GM19025 (cell line): ENCODE data around the gene MBD3.
"Not testable (repeated sequence)": the region's sequence is repeated elsewhere in the genome, so short reads cannot be mapped to it uniquely, and the experiment has no call there.

Source experiments
- ATAC-seq: cut with Tn5 transposase; IDR thresholded peaks from one replicate; pipeline ENCODE4 v1.9.1; 2021; ENCODE audit warnings: mild to moderate bottlenecking, low read depth, moderate library complexity; ENCODE audit not compliant: unreplicated experiment

The MBD3 gene

DNA sequence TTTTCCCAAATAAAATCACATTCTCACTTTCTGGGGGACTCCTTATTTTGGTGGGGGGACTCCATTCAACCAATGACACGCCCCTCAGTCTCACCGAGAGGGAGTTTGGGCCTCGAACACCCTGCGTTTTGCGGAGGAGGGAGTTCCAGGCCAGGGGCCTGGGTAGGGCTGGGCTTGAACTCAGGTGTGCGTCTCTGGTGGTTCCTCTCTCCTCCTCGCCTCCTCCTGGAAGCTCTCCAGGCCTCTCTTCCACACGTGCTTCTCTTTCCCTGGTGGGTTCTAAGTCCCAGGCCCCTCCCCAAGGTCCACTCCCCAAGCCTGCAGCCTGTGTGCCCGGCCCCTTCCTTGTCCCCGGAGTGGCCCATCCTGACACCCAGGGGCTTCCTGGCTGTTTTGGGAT is 39.2 kb downstream of the MBD3 start:
- no peak for ATAC-seq

DNA sequence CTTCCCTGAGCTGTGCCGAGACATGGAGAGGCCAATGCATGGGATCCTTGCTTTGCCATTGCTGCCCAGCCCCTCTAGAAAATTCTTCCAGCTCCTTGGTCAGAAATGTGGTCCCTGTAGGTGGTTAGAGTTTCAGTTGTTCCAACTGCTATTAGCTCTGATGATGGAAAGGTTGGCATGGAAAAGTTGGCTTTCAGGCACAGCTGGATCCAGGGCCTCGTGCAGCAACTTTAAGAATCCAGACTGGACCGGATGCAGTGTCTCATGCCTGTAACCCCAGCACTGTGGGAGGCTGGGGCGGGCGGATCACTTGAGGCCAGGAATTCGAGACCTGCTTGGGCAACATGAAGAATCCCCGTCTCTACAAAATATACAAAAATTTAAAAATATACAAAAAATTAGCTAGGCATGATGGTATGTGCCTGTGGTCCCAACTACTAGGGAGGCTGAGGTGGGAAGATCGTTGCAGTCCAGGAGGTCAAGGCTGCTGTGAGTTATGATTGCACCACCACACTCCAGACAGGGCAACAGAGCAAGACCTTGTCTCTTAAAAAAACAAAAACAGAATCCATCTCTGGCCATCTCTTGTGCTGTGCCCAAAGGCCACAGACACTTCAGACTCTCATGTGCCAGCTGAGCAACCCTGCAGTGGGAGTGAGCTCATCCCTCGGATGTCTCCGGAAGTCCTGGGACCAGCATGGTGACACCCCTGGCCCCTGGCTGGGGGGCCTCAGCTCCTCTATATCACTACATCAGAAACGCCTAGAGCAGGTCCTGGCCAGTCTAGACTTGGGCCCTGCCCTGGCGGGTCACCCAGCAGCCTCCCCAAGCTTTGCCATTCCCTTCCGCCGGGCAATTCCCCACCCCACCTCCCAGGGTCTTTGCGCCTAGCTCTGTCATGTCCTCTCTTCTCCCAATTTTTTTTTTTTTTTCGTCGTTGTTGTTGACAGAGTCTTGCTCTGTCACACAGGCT is 41.3 kb downstream of the MBD3 start:
- no peak for ATAC-seq

DNA sequence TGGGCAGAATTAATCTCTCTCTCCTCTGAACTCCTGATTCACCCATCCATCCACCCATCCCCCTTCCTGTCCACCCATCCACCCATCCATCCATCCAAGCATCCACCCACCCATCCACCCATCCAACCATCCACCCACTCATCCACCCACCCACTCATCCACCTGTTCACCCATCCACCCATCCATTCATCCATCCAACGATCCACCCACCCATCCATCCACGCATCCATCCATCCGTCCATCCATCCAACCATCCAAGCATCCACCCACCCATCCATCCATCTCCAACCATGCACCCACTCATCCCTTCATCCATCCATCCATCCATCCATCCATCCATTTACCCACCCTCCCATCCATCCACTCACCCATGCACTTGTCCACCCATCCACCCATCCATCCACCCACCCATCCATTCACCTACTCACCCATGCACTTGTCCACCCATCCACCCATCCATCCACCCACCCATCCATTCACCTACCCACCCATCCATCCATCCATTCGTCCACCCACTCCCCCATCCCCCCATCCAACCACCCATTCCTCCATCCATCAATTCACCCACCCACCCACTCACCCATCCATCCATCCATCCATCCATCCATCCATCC is 43.2 kb downstream of the MBD3 start:
- ATAC-seq = no peak

DNA sequence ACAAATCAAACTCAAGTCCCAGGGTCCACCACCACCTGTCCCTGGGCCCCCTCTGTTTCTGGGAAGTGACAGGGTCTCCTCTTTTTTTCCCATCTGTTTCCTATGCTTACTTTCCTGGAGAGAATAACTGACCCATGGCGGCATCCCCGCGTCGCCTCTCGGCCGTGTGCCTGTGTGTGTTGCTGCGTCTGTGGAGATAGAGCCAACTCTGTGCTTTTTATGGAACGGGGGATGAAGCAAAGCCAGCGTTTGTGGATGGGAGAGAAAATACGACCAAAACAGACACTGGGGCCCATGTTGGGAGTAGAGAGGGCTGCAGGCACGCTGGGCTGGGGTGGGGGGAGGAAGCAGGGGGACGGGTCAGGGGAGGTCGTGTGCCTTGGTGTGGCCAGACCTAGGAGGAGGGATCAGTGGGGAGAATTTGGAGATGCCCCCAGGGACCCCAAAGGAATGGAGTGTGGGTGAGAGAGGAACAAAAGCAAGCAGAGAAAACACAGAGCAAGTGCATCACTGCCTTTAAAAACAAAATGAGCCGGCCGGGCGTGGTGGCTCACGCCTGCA is 52.2 kb downstream of the MBD3 start:
- ATAC-seq = no peak

DNA sequence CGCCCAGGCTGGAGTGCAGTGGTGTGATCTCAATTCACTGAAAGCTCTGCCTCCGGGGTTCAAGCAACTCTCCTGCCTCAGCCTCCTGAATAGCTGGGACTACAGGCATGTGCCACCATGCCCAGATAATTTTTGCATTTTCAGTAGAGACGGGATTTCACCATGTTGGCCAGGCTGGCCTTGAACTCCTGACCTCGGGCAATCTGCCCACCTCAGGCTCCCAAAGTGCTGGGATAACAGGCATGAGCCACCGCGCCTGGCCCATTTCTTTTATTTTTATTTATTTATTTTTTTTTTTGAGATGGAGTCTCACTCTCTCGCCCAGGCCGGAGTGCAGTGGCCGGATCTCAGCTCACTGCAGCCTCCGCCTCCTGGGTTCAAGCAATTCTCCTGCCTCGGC is 52.9 kb downstream of the MBD3 start:
- ATAC-seq = not testable (repeated sequence)

DNA sequence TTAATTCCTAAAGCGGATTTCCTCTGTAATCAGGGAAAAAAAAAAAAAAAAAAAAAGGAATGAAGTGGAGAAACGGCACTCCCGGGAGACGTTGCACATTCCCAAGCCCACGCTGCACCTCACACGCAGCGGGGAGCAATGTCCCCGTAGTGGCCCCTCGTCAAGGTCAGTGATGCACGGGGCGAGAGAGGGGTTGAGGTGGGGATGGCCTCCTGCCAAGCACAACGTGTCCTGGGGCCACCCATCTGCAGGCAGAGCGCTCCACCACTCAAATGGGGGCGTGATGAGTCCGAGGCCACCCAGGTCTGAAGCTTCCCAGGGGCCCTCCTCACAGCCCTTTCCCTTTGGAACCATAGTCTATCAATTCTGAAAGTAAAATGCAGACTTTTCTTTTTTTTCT is 53.7 kb downstream of the MBD3 start:
- ATAC-seq = no peak

DNA sequence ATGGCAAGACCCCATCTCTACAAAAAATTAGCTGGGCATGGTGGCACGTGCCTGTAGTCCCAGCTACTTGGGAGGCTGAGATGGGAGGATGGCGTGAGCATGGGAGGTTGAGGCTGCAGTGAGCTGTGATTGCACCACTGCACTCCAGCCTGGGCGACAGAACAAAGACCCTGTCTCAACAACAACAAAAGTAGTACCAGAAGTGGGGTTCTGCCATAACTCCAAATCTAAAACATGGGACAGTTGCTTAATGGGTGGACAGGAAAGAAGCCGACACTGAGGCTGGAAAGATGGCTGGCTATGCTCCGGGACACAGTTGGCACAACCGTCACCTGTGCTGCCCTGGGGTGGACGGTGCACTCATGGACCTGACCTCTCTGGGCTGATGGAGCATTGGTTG is 57.0 kb downstream of the MBD3 start:
- not testable (repeated sequence) for ATAC-seq

DNA sequence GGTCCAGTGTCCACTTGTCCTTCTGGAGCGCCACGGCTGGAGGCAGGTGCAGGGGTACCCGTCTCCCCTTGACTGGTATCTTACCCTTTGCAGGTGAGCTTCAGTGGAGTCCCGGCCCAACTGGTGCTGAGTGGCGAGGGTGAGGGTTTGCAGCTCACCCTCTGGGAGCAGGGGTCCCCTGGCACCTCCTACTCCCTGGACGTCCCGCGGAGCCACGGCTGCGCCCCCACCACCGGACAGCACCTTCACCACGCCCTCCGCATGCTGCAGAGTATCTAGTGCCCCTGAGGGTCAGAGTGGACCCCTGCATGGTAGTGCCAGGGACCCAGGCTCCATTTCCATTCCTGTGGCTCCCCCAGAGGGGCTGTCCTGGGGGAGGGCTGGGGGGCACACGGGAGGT is 57.7 kb downstream of the MBD3 start:
- ATAC-seq = no peak

DNA sequence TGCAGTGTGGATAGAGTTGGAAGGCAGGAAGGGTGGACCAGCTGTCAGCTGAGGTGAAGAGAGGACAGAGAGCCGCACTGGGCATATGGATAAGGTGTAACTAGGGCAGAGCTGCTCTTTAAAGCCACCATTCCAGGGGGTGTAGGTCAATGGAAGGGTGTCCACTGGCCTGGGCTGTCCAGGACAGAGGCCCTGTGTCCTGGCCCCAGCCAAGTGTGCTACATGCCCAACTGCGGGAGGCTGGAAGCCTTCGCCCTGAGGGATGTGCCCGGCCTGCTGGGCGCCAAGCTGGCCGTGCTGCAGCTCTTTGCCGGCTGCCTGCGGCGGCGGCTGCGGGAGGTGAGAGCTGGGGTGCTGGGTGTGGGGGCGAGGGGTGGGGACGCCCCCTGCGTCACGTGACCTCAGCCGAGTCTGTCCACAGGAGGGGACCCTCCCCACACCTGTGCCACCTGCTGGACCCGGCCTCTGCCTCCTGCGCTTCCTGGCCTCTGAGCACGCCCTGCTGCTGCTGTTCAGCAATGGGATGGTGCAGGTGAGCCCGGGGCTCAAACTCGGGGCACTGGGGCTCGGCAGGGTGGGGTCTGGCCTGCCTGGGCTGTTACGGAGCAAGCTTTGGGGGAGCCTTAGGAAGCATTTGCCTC is 59.0 kb downstream of the MBD3 start:
- ATAC-seq = no peak

DNA sequence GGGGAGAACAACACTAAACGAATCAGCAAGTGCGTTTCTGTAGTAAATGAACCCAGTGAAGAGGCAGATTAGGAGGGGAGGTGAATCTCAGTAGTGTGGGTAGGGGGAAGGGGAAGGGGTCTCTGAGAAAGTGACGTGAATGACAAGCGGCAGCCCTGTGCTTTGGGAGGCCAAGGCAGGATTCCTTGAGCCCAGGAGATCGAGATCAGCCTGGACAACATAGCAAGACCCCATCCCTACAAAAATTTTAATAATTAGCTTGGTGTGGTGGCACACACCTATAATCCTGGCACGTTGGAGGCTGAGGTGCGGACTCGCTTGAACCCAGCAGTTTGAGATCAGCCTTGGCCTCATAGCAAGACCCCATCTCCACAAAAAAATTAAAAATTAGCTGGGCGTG is 60.7 kb downstream of the MBD3 start:
- ATAC-seq = no peak

DNA sequence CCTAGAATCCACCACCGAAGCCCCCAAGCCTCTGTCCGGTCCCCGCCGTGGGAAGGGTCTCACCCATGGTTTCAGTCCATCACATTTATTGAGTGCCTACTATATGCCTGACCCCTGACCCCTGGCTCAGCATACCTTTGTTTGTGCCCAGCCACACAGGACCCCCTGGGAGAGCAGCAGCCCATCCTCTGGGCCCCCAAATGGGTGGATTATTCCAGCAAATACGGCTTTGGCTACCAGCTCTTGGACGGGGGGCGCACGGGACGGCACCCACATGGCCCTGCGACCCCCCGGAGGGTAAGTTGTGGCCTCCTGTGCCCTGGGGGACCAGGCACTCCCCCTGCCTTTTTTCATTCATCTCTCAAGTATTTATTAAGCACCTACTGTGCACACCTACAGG is 61.1 kb downstream of the MBD3 start:
- no peak for ATAC-seq

DNA sequence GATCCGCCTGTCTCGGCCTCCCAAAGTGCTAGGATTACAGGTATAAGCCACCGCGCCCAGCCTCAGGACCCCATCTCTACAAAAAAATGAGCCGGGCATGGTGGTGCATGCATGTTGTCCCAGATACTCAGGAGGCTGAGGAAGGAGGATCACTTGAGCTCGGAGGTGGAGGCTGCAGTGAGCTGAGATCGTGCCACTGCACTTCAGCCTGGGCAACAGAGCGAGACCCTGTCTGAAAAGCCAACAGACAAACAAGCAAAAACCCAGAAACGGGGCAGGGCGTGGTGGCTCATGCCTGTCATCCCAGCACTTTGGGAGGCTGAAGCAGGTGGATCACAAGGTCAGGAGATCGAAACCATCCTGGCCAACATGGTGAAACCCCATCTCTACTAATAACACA is 61.8 kb downstream of the MBD3 start:
- ATAC-seq = not testable (repeated sequence)

DNA sequence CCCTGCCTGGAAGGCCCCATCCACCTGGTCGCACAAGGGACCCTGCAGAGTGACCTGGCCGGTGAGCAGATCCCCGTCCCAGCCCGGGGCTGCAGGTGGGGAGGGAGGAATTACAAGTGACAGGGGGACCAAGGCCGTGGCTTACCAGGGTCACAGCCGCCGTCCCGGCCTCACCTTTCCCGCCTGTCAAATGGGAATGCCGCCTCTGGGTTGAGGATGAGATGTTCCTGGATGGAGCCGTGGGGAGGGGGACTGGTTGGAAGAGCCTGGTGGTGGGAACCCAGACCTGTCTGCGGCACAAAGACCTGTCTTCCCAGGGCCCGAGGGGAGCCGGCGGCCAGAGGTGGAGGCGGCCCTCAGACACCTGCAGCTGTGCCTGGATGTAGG is 63.2 kb downstream of the MBD3 start:
- ATAC-seq = no peak

DNA sequence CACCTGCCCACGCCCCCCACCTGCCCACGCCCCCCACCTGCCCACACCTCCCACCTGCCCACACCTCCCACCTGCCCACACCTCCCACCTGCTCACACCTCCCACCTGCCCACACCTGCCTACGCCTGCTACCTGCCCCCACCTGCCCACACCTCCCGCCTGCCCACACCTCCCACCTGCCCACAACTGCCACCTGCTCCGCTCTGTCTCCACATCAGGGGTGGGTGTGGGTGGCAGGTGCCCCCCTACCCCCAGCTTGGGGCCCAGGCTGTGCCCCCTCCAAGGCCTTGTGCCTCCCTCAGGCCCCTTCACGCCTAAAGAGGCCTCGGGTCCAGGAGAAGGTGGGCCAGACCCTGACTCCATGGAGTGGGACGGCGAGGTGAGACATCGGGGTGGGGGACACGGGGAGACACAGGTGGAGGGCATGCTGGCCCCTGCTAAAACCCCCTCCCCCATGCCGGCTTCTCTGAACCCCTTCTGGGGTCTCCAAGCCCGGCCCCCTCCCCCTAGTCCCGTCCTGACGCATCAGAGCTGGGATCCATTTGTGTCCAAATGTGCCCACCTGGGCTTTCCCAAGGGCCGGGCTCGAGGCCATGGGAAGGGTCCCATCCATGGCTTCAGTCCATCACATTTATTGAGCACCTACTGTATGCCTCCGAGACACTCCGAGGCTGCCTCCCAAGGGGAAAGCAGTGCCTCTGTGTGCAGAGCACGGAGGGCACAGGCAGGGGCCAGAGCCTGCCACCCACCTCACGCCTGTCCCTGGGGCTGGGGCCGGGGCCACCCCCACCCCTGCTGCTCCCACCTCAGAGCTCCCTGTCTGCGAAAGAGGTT is 63.9 kb downstream of the MBD3 start:
- ATAC-seq = no peak

DNA sequence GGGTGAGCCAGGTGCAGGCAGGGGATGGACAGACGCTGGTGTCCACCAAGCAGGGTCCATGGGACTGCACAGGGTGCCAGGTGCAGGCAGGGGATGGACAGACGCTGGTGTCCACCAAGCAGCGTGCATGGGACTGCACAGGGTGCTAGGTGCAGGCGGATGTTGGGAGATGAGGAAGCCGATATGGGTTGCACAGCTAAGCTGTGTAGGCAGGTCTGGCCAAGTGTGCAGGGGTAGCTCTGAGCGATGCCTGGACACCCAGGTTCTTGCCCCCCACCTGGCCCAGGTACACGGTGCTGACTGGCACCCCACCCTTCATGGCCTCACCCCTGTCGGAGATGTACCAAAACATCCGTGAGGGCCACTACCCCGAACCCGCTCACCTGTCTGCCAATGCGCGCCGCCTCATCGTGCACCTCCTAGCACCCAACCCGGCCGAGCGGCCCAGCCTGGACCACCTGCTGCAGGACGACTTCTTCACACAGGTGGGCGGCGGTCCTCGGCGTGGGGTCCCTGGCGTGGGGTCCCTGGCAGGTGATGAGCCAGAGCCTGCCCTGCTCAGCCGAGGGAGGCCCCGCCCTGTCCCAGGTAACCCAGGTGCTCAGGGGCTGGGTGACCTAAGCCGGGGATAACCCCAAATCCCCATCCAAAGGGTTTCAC is 64.9 kb downstream of the MBD3 start:
- ATAC-seq = no peak

DNA sequence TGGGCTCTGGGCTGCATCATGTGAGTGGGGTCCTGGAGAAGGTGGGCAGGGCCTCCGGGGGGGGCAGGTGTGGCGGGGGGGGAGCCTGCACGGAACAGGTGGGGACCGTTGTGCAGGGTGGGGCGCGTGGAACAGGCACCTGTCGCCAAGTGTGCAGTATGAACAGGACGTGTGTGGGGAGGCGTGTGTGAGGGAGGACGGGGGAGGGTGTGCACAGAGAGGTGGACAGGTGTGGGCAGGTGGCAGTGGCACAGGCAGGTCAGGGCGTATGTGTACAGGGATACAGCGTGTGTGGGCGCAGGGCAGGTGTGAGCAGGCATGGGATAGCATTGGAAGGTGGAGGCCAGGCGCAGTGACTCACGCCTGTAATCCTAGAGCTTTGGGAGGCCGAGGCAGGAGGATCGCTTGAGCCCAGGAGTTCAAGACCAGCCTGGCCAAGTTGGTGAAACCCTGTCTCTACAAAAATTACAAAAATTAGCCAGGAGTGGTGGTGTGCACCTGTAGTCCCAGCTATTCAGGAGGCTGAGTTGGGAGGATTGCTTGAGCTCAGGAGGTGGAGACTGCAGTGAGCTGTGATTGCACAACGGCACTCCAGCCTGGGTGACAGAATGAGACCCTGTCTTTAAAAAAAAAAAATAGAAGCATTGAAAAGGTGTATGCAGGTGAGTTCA is 65.6 kb downstream of the MBD3 start:
- ATAC-seq = no peak

DNA sequence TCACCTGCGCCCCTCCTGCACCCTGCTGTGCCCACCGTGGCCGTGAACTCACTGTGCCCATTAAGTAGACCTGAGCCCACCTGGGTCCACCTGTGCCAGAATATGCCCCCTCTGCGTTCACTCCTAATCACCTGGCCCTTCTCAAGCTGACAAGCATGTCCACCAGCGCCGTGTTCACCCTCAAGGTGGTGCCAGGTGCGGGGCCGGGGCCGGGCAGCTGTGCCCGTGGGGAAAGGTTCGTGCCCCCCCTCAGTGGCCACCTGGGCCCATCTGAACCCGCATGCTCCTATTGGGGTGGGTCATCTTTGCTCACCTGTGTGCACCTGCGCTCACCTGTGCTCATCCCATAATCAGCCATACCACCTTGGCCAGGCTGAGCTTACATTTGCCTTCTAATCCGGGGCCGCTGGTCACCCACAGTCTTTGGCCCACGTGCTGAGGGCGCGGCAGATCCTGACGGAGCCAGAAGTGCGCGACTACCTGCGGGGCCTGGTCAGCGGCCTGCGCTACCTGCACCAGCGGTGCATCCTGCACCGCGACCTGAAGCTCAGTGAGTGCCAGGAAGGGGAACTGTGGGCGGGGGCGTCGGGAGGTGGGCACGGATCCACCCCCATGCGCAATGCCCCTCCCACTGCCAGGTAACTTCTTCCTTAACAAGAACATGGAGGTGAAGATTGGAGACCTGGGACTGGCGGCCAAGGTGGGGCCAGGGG is 66.4 kb downstream of the MBD3 start:
- no peak for ATAC-seq

DNA sequence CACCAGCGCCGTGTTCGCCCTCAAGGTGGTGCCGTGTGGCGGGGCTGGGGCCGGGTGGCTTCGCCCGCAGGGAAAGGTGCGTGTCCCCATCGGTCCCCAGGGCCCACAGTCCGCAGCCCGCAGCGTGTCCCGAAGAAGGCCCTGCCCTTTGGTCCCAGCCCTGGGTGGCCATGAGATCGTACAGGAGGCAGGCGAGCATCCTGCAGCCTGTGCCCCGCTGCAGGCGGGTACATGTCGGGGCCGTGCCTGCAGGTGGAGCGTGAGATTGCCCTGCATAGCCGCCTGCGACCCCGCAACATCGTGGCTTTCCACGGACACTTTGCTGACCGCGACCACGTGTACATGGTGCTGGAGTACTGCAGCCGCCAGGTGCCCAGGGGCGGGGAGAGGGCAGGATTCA is 67.3 kb downstream of the MBD3 start:
- ATAC-seq = no peak

DNA sequence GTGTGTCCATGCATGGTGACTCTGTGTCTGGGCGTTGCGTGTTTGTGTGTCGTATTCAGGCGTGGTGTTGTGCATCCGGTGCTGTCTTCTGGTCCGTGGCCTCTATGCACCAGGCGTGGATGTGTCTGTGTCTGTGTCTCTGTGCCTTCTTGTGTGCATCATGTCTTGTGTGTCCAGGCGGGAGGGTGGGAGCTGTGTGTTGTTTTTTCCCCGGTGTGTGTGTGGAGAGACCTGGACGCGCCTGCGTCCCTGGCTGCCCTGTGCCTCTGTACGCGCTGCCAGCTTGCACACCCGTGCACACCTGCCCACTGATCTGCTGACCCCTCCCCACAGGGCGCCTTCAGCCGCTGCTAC is 67.7 kb downstream of the MBD3 start:
- no peak for ATAC-seq
